Measurements from ENCODE around the gene GPC2.
A peak's percentile ranks its signal among the peaks of the same experiment; 100 is the strongest.
"Not testable (repeated sequence)": the region's sequence is repeated elsewhere in the genome, so short reads cannot be mapped to it uniquely, and the experiment has no call there.

Gene GPC2, protein sequence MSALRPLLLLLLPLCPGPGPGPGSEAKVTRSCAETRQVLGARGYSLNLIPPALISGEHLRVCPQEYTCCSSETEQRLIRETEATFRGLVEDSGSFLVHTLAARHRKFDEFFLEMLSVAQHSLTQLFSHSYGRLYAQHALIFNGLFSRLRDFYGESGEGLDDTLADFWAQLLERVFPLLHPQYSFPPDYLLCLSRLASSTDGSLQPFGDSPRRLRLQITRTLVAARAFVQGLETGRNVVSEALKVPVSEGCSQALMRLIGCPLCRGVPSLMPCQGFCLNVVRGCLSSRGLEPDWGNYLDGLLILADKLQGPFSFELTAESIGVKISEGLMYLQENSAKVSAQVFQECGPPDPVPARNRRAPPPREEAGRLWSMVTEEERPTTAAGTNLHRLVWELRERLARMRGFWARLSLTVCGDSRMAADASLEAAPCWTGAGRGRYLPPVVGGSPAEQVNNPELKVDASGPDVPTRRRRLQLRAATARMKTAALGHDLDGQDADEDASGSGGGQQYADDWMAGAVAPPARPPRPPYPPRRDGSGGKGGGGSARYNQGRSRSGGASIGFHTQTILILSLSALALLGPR

DNA sequence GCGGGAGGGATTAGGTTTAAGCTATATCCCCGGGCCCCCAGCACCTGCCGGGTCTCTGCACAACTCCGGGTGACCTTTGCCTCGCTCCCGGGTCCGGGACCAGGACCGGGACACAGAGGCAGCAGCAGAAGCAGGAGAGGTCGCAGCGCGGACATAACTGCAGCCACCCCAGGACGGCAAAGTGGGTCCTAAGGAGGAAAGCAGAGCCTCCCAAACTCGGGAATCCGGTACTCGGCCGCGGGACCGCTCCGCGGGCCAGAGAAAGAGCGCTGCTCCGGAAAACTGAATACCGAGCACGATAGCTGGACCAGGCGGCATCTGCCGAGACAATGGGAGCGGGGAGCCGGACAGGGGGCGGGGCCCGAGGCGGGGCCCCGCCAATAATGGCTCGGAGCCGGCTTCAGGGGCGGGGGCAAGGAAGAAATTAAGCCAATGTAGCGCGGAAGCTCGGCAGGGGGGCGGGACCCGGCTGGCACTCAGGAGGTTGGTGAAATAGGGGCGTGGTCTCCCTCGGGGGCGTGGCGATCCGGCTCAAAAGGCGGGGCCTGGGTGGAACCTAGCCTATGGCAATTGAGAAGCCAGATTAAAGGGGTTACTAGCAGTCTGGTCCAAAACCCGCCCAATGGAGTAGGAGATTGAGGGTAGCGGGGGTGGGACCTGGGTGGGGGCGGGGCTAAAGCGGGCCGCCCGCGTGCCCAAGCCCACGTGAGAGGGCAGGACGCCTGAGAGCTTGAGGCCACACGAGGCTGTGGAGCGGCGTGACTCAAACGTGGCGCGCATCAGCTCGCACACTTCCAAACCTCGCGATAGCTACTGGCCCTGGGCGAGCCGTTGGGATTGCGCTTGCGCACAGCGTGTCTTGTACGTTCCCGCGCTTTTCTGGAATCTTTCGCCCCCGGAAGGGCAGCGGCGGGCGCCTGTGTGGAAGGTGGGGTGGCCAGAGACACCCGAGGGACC, at the start of gene GPC2, which contains the start of gene STAG3:
Gene GPC2, minus strand, starts transcription at position 337 of the 957 bp plus-strand sequence. Its CDS starts 182 bp downstream, at position 155.
Gene STAG3, plus strand, starts transcription at position 874 of the 957 bp plus-strand sequence. CDS start 2,639 bp downstream, outside the sequence.
- DNase-seq (ENCODE audit: low read depth in 2 of 2): peak; percentile 90 to 91

DNA sequence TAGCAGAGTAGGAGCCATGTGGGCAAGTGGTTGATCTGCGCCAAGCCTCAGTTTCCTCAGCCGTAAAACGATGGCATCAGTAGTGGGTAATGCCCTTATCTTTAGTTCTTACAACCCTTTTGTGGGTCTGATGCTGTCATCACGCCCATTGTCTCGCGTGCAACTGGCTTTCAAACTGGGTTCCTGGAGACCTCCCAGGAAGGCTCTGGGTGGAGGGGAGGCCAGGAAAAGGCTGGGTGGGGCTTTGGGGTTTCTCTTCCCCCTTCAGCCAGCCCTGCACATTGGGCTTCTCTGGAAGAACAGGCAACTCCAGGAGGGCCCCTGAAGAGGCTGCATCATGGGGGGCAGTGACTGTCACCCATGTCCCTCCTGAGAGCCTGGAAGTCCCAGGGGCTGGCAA, 47.7 kb upstream of the GPC2 start:
- DNase-seq (ENCODE audit: low read depth in 2 of 2): not testable (repeated sequence)

DNA sequence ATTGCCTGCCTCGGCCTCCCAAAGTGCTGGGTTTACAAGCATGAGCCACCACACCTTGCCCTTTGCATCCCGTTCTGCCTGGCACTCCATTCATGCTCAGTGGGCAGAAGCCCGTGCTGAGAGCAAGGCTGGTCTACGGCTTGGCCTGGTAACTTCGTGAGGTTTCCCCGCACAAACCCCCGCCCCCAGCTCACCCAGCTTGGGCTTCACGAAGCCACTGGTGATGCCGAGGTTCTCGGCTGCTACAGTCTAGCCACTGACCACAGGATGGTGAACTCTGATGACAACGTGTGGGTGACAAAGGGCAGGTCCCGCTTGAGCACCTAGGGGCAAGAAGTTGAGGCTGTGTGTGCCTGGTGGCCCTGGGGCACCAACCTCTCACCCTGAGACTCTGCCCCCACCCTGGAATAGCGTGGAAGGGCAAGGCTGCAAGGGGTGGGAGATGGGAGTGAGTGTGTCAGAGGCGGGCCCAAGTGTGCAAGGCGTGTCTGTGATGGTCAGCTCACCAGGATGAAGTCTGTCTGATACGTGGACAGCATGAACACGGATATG, 46.3 kb upstream of the GPC2 start:
- DNase-seq (ENCODE audit: low read depth in 2 of 2): not testable (repeated sequence)

DNA sequence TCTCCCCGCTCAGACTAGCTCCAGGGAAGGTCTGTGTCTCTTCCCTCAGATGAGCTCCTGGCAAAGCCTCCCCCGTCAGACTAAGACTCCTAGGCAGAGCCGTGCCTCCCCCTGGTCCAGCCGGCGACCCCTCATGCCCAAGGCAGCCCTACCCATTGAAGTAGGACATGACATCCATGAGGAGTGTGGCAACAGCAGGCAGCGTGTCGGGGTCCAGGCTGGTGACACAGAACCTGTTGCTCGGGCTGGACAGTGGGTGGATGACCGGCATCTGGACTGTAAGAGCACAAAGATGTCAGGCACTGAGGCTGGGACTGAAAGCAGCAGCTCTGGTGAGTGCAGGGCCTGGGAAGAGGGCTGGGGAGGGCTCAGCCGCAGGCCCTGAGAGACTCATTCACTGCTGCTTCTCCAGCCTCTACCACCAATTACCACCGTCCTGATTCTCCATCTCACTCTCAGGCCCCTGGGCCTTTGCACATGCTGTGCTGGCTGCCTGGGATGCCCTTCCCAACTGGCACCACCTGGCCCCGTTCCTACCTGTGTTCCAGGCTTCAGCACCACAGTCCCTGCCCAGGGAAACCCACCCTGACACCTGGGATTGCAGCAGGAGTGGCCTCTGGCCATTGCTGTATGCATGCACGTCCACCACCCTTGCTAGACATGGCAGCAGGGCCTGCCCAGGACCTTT, 45.4 kb upstream of the GPC2 start:
- DNase-seq (ENCODE audit: low read depth in 2 of 2): no peak

- DNase-seq (ENCODE audit: low read depth in 2 of 2): no peak
Observed at GRCh38 chr7:100221767-100222444, 44.7 kb upstream of the GPC2 start.

DNA sequence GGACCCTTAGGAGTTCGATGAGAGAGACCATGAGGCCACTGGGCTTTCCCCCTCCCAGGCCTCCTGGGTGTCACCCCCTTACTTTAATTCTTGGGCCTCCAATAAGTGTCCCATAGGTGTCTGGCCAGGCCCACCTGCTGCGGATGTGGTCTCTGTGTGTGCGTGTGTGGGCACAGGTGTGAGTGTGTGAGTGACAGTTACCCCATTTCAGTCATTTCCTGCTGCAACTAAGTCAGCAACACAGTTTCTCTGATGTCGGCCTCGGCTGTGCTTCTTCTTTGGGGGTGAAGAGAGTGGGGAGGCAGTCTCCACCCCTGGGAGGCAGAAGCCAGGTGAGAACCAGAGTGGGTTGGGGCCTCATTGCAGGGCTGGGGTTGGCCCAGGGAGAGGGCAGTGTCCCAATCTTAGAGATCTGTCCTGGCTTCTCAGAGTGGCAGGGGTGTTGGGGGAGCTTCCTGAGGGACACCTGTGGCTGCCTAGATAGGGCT, 44.1 kb upstream of the GPC2 start:
- DNase-seq (ENCODE audit: low read depth in 2 of 2): peak; percentile 26 to 52

DNA sequence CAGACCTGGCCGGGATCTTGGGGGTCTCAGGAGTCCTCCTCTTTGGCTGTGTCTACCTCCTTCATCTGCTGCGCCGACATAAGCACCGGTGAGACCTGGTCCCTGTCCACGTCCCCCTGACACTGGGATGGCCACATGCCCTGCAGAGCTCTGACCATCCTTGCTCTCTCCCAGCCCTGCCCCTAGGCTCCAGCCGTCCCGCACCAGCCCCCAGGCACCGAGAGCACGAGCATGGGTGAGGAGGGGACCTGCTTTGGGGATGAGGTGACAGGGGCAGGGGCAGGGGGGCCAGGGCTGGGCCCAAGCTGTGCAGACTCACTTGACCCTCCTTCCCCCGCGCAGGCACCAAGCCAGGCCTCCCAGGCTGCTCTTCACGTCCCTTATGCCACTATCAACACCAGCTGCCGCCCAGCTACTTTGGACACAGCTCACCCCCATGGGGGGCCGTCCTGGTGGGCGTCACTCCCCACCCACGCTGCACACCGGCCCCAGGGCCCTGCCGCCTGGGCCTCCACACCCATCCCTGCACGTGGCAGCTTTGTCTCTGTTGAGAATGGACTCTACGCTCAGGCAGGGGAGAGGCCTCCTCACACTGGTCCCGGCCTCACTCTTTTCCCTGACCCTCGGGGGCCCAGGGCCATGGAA, 43.5 kb upstream of the GPC2 start:
- DNase-seq (ENCODE audit: low read depth in 2 of 2): no peak

GRCh38 chr7:100219801-100220585, 42.8 kb upstream of the GPC2 start, which contains the start of gene PVRIG:
PVRIG (plus strand) TSS chr7:100219949; CDS start chr7:100219971, 22 bp downstream.
- DNase-seq (ENCODE audit: low read depth in 2 of 2): not testable (repeated sequence)

- DNase-seq (ENCODE audit: low read depth in 2 of 2): no peak
Observed at GRCh38 chr7:100219271-100219737, 42.1 kb upstream of the GPC2 start.

DNA sequence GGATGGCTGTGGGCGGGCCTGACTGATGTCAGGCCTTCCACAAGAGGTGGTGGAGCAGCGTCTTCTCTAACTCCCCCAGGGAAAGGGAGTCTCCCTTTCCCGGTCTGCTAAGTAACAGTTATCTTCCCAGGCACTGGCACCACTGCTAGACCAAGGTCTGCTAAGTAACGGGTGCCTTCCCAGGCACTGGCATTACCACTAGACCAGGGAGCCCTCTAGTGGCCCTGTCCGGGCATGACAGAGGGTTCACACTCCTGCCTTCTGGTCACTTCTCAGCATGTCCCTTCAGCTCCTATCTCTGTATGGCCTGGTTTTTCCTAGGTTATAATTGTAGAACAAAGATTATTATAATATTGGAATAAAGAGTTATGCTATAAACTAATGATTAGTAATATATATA, 40.8 kb upstream of the GPC2 start:
- DNase-seq (ENCODE audit: low read depth in 2 of 2): peak; percentile 64 to 72

DNA sequence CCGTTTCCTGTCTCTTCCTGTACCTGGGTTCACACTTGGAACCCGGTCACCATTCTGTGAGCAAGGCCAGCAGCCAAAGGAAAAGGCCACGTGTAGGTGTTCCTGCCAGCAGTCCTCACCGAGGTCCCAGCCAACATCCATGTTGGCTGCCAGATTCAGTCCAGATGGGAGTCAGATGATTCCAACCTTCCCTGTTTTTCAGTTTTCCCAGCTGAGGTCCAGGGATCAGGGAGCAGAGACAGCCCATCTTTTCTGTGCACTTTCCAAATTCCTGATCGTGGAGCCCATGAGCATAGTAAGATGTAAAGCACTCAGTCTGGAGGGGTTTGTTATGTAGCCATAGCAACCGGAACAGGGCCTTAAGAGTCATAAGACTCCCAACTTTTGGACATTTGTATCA, 38.7 kb upstream of the GPC2 start:
- DNase-seq (ENCODE audit: low read depth in 2 of 2): no peak

DNA sequence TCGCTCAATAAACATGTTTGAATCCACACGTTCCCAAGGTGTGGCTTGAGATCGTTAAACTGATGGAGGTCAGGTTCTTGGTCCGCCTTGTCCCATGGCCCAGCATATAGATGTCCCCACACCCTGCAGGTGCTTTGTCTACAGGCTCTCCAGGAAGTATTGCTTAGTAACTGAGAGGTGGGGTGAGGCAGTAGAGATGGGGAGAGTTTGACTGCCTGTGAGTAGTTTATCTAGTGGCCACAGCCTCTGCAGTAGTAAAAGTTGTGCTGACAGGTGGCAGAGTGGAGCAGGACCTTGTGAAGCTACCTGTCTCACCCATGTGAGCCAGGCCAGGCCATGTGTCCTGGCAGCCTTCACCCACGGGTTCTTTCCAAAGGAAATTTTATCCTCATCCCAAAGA, 37.2 kb upstream of the GPC2 start:
- not testable (repeated sequence) for DNase-seq (ENCODE audit: low read depth in 2 of 2)

DNA sequence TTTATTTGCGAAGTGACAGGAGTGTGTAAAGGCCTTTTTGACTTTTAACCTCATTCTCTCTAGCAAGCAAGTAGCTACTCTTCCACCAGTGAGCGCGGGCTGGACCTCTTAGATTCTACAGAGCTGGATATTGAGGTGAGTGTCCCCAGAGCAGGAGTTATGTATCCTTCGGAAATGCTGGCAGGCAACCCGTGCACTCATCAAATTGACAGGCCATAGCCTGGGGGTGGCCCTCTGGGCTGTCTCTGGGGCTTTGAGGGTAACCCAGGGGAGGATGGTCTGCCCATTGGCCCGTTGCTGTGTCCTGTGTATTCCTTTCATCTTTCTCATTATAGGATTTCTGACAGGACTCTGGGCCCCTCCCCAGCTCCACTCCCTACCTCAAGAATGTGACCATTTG, 36.5 kb upstream of the GPC2 start:
- no peak for DNase-seq (ENCODE audit: low read depth in 2 of 2)

- no peak for DNase-seq (ENCODE audit: low read depth in 2 of 2)
Observed at GRCh38 chr7:100212631-100213286, 35.6 kb upstream of the GPC2 start.

GRCh38 chr7:100211342-100211780, 34.2 kb upstream of the GPC2 start:
- DNase-seq (ENCODE audit: low read depth in 2 of 2): no peak

GRCh38 chr7:100210805-100211204, 33.6 kb upstream of the GPC2 start:
- no peak for DNase-seq (ENCODE audit: low read depth in 2 of 2)

- DNase-seq (ENCODE audit: low read depth in 2 of 2): no peak
Observed at GRCh38 chr7:100209493-100209892, 32.3 kb upstream of the GPC2 start.

DNA sequence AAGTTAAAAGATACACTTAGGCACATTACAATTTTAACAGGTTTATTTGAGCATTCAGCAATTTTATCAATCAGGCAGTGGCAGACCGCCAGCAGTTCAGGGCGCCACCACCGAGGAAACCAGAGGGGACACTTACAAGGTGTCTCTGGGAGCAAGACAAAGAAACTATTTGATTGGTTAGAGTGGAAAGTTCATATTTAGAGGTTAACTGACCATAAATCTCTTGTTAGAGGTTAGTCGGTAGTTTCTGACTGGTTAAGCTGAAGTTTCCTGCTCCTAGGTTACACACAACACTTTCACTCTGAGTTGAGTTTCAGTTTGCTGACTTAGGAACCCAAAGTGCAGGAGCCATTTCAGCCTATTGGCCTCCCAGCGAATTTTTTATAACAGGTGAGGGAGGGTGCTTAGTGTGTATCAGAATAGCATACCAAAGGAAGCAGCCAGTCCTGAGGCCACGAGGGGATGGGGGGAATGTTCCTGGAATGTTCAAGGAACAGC, 31.8 kb upstream of the GPC2 start:
- no peak for DNase-seq (ENCODE audit: low read depth in 2 of 2)
